Panc1 (cell line): ENCODE data around the gene ZNF283.

ENCODE experiments used
- CTCF ChIP-seq: fragments of 450-650 bp; IDR thresholded peaks from 2 replicates; pipeline ENCODE4 v1.5.1; 2017; ENCODE audit warnings: mild to moderate bottlenecking
- POLR2AphosphoS5 ChIP-seq: IDR thresholded peaks from 2 replicates; pipeline ENCODE4 v1.6.1; 2012; ENCODE audit warnings: mild to moderate bottlenecking, low read depth, low read length, moderate library complexity

- no peak for TF ChIP-seq CTCF
- TF ChIP-seq POLR2AphosphoS5 = no peak
These were observed 27.5 kb upstream of the ZNF283 start for GRCh38 chr19:43799502-43800142.
